HFFc6 (cell line): ENCODE measurements around the gene CRADD. TPM values are rescaled to one million over a fixed set of nuclear protein-coding genes. Genes with fewer than 3 reads are reported as not detected.

Experiments used
- DNase-seq: peaks from one replicate; pipeline ENCODE4 v3.0.0-alpha.2; 2018
- H3K27ac Mint-ChIP-seq: 2 replicates; pipeline ENCODE4 v1.8.0; 2020; ENCODE audit warnings: mild to moderate bottlenecking, mixed read lengths
- H3K27me3 Mint-ChIP-seq: 2 replicates; pipeline ENCODE4 v1.8.0; 2021; ENCODE audit warnings: mild to moderate bottlenecking, moderate library complexity, mixed read lengths; ENCODE audit not compliant: insufficient read depth
- H3K36me3 Mint-ChIP-seq: 2 replicates; pipeline ENCODE4 v1.8.0; 2021; ENCODE audit warnings: low read depth, mixed read lengths
- H3K4me1 Mint-ChIP-seq: 2 replicates; pipeline ENCODE4 v1.8.0; 2020; ENCODE audit warnings: low read depth, mixed read lengths
- H3K4me3 Mint-ChIP-seq: 2 replicates; pipeline ENCODE4 v1.8.0; 2020; ENCODE audit warnings: mild to moderate bottlenecking, moderate library complexity, mixed read lengths
- H3K9me3 Mint-ChIP-seq: 2 replicates; pipeline ENCODE4 v1.8.0; 2020; ENCODE audit warnings: mild to moderate bottlenecking, mixed read lengths
- CTCF ChIP-seq: fragments of 200-600 bp; sonication (generic); IDR thresholded peaks from 2 replicates; pipeline ENCODE4 v1.5.0; 2021; ENCODE audit warnings: antibody characterized with exemption, mild to moderate bottlenecking
- total RNA-seq, 6 experiments: library from RNA; stranded (reverse); fragmentation: NEBNext Ultra II Directional; extraction: Animal tissue kit (Norgen Biotek cat#: 25700); gene quantifications; 2 replicates in 1 of 6; 3 replicates in 5 of 6; pipeline ENCODE4 v1.2.3, GENCODE V29; 2021

Gene CRADD
- total RNA-seq, 6 experiments from 2014 or later = 15.3 to 20.1 (median 17.9) TPM

- Mint-ChIP-seq H3K27me3 (peaks cover 1% of the 10 kb centered on the region), H3K27ac (no peak overlapping the region), H3K36me3 (no peaks in the 10 kb centered on the region), H3K9me3 (no peaks in the 10 kb centered on the region), H3K4me3 (no peak overlapping the region), H3K4me1 (peaks cover 33% of the 10 kb centered on the region)
- DNase-seq = no peak
- TF ChIP-seq CTCF = no peak
Measured at GRCh38 chr12:93743999-93744689, 67.0 kb downstream of the CRADD start.

- Mint-ChIP-seq H3K4me1 (peaks cover 43% of the 10 kb centered on the region), H3K36me3 (no peaks in the 10 kb centered on the region), H3K27ac (no peak overlapping the region), H3K4me3 (no peak overlapping the region), H3K27me3 (peaks cover 1% of the 10 kb centered on the region), H3K9me3 (no peaks in the 10 kb centered on the region)
- TF ChIP-seq CTCF = no peak
- no peak for DNase-seq
Measured at GRCh38 chr12:93745286-93745685, 68.1 kb downstream of the CRADD start.

- peaks cover 44% of the 10 kb centered on the region for H3K4me1 Mint-ChIP-seq
- no peaks in the 10 kb centered on the region for H3K9me3 Mint-ChIP-seq
- TF ChIP-seq CTCF = no peak
- peaks cover 1% of the 10 kb centered on the region for H3K27me3 Mint-ChIP-seq
- no peak overlapping the region for H3K27ac Mint-ChIP-seq
- H3K36me3 Mint-ChIP-seq = no peaks in the 10 kb centered on the region
- no peak for DNase-seq
- H3K4me3 Mint-ChIP-seq = no peak overlapping the region
Measured at GRCh38 chr12:93746572-93747168, 69.5 kb downstream of the CRADD start.

GRCh38 chr12:93748672-93749383 is 71.7 kb downstream of the CRADD start:
- peaks cover 14% of the 10 kb centered on the region for H3K36me3 Mint-ChIP-seq
- no peak overlapping the region for H3K27ac Mint-ChIP-seq
- no peak for TF ChIP-seq CTCF
- DNase-seq = no peak
- peaks cover 16% of the 10 kb centered on the region for H3K9me3 Mint-ChIP-seq
- H3K4me3 Mint-ChIP-seq = no peak overlapping the region
- peaks cover 4% of the 10 kb centered on the region for H3K27me3 Mint-ChIP-seq
- peaks cover 39% of the 10 kb centered on the region for H3K4me1 Mint-ChIP-seq

- Mint-ChIP-seq H3K36me3 (peaks cover 19% of the 10 kb centered on the region), H3K27ac (no peak overlapping the region), H3K4me3 (no peak overlapping the region), H3K4me1 (peaks cover 39% of the 10 kb centered on the region), H3K9me3 (peaks cover 23% of the 10 kb centered on the region), H3K27me3 (peaks cover 4% of the 10 kb centered on the region)
- no peak for TF ChIP-seq CTCF
- DNase-seq = no peak
Measured at GRCh38 chr12:93749515-93749914, 72.3 kb downstream of the CRADD start.
